AG09309 (cell line): ENCODE data around the gene KCTD18.

Source experiments
- DNase-seq: peaks from one replicate; pipeline ENCODE4 v3.0.0-alpha.2; 2010; ENCODE audit warnings: low read depth
- H3K4me3 ChIP-seq: 2 replicates; pipeline ENCODE4 v1.5.1; 2011; ENCODE audit warnings: mild to moderate bottlenecking, low read depth, low read length, moderate library complexity; ENCODE audit not compliant: control insufficient read depth
- CTCF ChIP-seq: IDR thresholded peaks from 2 replicates; pipeline ENCODE4 v1.5.1; 2011; ENCODE audit warnings: mild to moderate bottlenecking, low read depth, low read length, inconsistent platforms; ENCODE audit not compliant: insufficient read depth, control insufficient read depth; ENCODE audit errors: missing control alignments

The KCTD18 gene

DNA sequence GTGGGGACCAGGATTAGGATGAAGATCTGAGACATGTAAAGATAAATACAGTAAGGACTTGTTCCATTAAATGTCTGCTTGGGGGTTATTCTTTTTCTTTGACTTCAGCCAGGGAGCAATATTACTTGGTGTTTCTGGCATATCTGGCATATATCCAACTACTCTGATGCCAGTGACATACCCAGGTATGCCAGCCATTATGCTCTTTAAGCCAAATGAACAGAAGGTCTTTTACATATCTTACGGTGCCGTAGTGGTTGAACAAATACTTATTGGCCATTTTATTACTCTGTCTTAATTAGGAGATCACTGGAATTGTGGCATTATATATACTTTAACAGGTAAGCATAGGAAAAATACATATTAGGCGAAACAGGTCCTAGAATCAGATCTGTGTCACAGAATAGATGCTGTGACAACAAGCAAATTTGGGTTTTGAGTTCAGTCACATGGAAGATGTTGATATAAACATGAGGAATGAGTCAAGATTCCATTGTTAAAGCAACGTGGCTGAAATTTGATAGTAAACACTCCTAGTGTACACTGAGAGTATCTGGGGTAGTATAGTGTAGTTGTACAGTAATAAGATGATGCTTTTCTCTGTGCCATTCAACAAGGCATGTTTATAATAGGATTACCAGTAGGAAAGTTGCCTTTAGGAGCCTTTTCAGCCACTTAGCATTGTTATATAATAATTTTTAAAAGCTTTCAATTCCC is 62.6 kb downstream of the KCTD18 start:
- H3K4me3 ChIP-seq, result no peak overlapping the region
- DNase-seq, result no peak
- TF ChIP-seq CTCF, result no peak

DNA sequence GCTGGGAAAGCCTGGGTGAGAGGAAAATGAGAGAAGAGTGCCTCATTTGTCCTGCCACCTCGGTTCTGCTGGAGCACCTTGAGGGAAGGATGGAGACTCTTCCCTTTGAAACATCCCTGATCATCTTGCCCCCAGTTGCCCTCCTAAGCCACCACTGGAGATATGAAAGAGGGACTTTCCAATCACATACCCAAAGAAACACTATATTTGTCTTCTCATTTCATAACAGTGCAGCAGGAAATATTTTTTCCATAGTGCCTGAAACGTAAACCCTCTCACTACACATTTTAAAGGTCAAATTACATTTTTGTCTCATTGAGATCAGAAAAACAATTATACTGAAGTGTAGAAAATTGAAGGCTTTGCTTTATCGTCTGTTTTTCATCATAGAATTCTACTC is 63.3 kb downstream of the KCTD18 start:
- DNase-seq, result no peak
- no peak for TF ChIP-seq CTCF
- H3K4me3 ChIP-seq, result no peak overlapping the region

DNA sequence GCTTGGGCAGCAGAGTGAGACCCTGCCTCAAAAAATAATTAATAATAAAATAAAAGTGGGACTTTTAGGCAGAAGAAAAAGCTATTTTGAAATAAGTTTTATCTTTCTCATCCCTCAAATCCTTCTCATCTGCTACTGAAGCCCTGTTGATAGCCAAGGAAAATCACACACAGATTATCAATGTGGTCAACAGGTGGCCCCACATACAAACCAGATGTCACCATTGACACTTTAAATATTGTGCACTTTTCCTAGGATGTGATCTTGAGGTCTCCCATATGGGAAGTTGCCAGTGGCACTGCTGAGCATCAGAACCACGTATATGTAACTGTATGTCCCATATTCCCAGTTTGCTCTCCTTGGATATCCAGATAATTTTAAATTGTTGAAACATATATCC is 64.6 kb downstream of the KCTD18 start:
- TF ChIP-seq CTCF, result no peak
- H3K4me3 ChIP-seq, result no peak overlapping the region
- DNase-seq, result no peak

DNA sequence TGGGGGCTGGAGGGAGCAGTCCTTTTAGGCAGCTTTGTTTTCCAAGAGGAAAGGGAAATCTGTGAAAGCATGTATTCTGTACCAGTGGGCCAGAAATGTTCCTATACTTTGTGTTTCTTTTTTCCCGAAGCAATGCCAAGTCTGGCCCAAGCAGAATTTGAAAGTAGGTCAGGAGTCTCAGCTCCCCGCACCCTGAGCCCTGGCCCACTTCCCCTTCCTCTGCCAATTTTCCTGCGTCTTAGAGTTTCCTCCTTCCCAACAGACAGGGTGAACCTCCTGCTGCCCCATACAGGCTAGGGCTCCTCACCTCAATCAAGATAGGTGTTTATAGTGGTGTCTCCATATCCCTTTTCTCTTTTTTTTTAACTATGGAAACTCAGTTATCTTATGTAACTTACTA is 65.3 kb downstream of the KCTD18 start:
- TF ChIP-seq CTCF, result no peak
- no peak overlapping the region for H3K4me3 ChIP-seq
- no peak for DNase-seq

DNA sequence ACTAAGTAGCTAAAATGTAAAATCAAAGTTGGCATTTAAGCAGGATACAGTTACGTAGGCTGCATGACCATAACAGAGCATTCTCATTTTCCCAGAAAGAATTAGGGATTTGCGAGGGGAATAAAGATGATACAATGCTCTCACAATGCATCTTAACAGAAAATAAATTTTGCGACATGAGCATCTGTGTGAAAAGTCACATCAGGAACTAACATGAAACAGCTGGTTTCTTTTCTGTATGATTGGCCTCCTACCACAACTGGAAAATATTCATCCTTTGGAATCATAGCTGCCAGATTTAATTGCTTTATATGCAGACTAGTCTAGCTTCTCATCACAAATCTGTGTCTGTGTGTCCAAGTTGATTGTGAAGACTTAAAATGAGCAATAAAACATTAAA is 66.0 kb downstream of the KCTD18 start:
- TF ChIP-seq CTCF, result no peak
- no peak overlapping the region for H3K4me3 ChIP-seq
- DNase-seq, result no peak

DNA sequence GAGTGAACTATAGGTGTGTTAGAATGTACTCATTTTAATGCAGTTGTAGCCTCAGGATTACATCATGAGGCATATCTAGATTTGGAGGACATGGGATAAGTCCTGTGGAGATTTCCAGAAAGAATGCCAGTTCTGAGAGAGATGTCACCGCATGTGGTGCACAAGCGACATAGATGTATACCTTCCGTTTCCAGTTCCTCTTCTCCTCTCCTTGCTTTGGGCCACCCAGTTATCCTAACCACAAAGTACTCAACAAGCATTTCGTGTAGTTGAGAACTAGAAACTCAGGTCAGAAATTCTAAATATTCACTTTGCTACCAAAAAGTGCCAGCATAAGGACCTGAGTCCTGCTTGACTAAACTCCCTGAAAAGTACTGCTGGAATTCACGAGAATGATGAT is 66.5 kb downstream of the KCTD18 start:
- no peak for DNase-seq
- TF ChIP-seq CTCF, result no peak
- H3K4me3 ChIP-seq, result no peak overlapping the region
